K562 (cell line): ENCODE measurements around the gene IGFBP4. TPM values are rescaled to one million over a fixed set of nuclear protein-coding genes. Genes with fewer than 3 reads are reported as not detected.

Source experiments
- ATAC-seq: fragments of 200-7000 bp; cut with Tn5 transposase; 3 replicates; pipeline ENCODE4 v1.9.1; 2020; ENCODE audit warnings: moderate library complexity
- BruUV-seq: library from RNA; stranded (reverse); fragments of 400-500 nt; replicated peaks from 2 replicates; lab custom pipeline; 2021; lab: Mats Ljungman, UMichigan
- CTCF ChIA-PET: fragments of 300-600 bp; formaldehyde crosslinking; extraction: SDS; loops from one replicate; lab custom pipeline; 2021; ENCODE audit warnings: low intra/inter-chr PET ratio; lab: Yijun Ruan, JAX
- POLR2A ChIA-PET: fragments of 300-600, 350-650 bp; sonication (Branson Sonifier 250); formaldehyde crosslinking; extraction: SDS; loops from one replicate; lab custom pipeline; 2021; ENCODE audit warnings: antibody characterized with exemption, inconsistent platforms; lab: Yijun Ruan, JAX
- DNase-seq, 4 experiments: peaks; one replicate each; pipeline versions ENCODE4 v3.0.0 to v3.0.0-alpha.2; 2011 to 2018; ENCODE audit warnings: low spot score in 3 of 4, mixed read lengths in 3 of 4; ENCODE audit errors: extremely low read depth in 1 of 4
- FAIRE-seq: peaks from 2 replicates; lab custom pipeline; 2011; peaks lifted over from hg19 to GRCh38; lab: Jason Lieb, UNC
- H2AFZ ChIP-seq: 2 replicates; pipeline ENCODE4 v1.6.0; 2011; ENCODE audit warnings: low read depth, low read length, control low read depth, inconsistent platforms
- H3K27ac ChIP-seq: fragments of 200-600 bp; 3 replicates; pipeline ENCODE4 v1.8.0; 2011; ENCODE audit warnings: low read depth, mild to moderate bottlenecking, control low read depth, inconsistent platforms, low read length, moderate library complexity, mixed read lengths; ENCODE audit errors: extremely low read depth
- H3K27me3 ChIP-seq, 2 experiments: fragments of 300-600 bp in 1 of 2; 2 replicates in 1 of 2; 3 replicates in 1 of 2; pipeline versions ENCODE4 v1.6.0 to v1.8.0; 2011; ENCODE audit warnings: inconsistent platforms in 2 of 2, low read length in 2 of 2, mild to moderate bottlenecking in 1 of 2, mixed read lengths in 1 of 2, moderate library complexity in 1 of 2; ENCODE audit not compliant: control insufficient read depth in 2 of 2, insufficient read depth in 2 of 2
- H3K36me3 ChIP-seq: fragments of 300-600 bp; 3 replicates; pipeline ENCODE4 v1.8.0; 2011; ENCODE audit warnings: mild to moderate bottlenecking, low read length, inconsistent platforms; ENCODE audit not compliant: control insufficient read depth, insufficient read depth
- H3K4me1 ChIP-seq, 2 experiments: fragments of 200-600 bp in 1 of 2; replicated peaks in 1 of 2; 2 replicates in 1 of 2; 3 replicates in 1 of 2; pipeline versions ENCODE4 v1.5.1 to v1.8.0; 2011; ENCODE audit warnings: inconsistent platforms in 2 of 2, low read length in 2 of 2, mild to moderate bottlenecking in 1 of 2, mixed read lengths in 1 of 2, moderate library complexity in 1 of 2; ENCODE audit not compliant: control insufficient read depth in 2 of 2, insufficient read depth in 2 of 2
- H3K4me2 ChIP-seq: 2 replicates; pipeline ENCODE4 v1.6.1; 2011; ENCODE audit warnings: low read length, control low read depth, inconsistent platforms, mixed read lengths; ENCODE audit not compliant: insufficient read depth
- H3K4me3 ChIP-seq: fragments of 200-600 bp; sonication (generic), shearing (Covaris generic); 2 replicates; pipeline ENCODE4 v1.5.1; 2016; ENCODE audit warnings: control low read depth, inconsistent platforms
- H3K79me2 ChIP-seq: fragments of 200-600 bp; 3 replicates; pipeline ENCODE4 v1.8.0; 2011; ENCODE audit warnings: low read length, inconsistent platforms; ENCODE audit not compliant: control insufficient read depth, insufficient read depth
- H3K9ac ChIP-seq, 2 experiments: 2 replicates each; pipeline versions ENCODE4 v1.6.0 to v1.6.1; 2011; ENCODE audit warnings: low read depth in 2 of 2, low read length in 2 of 2, control low read depth in 1 of 2, inconsistent platforms in 1 of 2, mild to moderate bottlenecking in 1 of 2, mixed read lengths in 1 of 2; ENCODE audit not compliant: insufficient read depth in 1 of 2
- H3K9me1 ChIP-seq: one replicate; pipeline ENCODE4 v1.6.0; 2011; ENCODE audit warnings: inconsistent platforms, mild to moderate bottlenecking, low read length, moderate library complexity; ENCODE audit not compliant: control insufficient read depth, insufficient read depth
- H3K9me3 ChIP-seq: replicated peaks from 2 replicates; pipeline ENCODE4 v1.5.1; 2011; ENCODE audit warnings: low read depth, low read length, inconsistent platforms; ENCODE audit not compliant: control insufficient read depth, insufficient read depth
- H4K20me1 ChIP-seq: replicated peaks from 2 replicates; pipeline ENCODE4 v1.6.1; 2011; ENCODE audit warnings: low read length, inconsistent platforms, mixed read lengths; ENCODE audit not compliant: control insufficient read depth, insufficient read depth
- ARID1B ChIP-seq: fragments of 450-650 bp; IDR thresholded peaks from 2 replicates; pipeline ENCODE4 v1.6.1; 2016; ENCODE audit warnings: antibody characterized with exemption, mild to moderate bottlenecking, inconsistent platforms
- BMI1 ChIP-seq: fragments of 150-350 bp; IDR thresholded peaks from 2 replicates; pipeline ENCODE4 v1.6.1; 2014; ENCODE audit warnings: low read length
- SIN3B ChIP-seq: fragments of 450-650 bp; IDR thresholded peaks from 2 replicates; pipeline ENCODE4 v1.6.1; 2017; ENCODE audit warnings: low read depth, mild to moderate bottlenecking, moderate library complexity
- SREBF2 ChIP-seq: sonication (generic); formaldehyde crosslinking; IDR thresholded peaks from 2 replicates; pipeline ENCODE4 v1.4.0; 2020; ENCODE audit warnings: mild to moderate bottlenecking, missing genetic modification reagents
- ZNF707 ChIP-seq: fragments of 250-450 bp; sonication (Bioruptor Pico); conservative IDR thresholded peaks from 2 replicates; pipeline ENCODE4 v1.8.0; 2022; ENCODE audit warnings: inconsistent platforms, mild to moderate bottlenecking, moderate library complexity
- WGBS: fragments of 100-300 bp; shearing (Covaris generic); methylation state at CpG from one replicate; pipeline ENCODE4 v1.1.6; 2016; ENCODE audit warnings: low coverage, mixed read lengths; ENCODE audit not compliant: insufficient coverage; ENCODE audit errors: missing lambda C conversion rate; 5-methylcytosine and 5-hydroxymethylcytosine counted together
- in situ Hi-C: fragments of 300-500 bp; cut with MboI; formaldehyde crosslinking; loops from 4 replicates; pipeline ENCODE4 v1.15.0; 2018; ENCODE audit warnings: inconsistent platforms, mixed read lengths
- intact Hi-C: fragments of 100-400 bp; cut with micrococcal nuclease; formaldehyde crosslinking; loops from 2 replicates; pipeline ENCODE4 v1.14.2; 2022
- polyA plus RNA-seq, 8 experiments: library from polyadenylated mRNA; depleted of rRNA in 4 of 8; stranded (reverse) in 5 of 8; unstranded in 3 of 8; fragments of >200 nt; fragmentation: Nextera tagmentation in 2 of 8; fragmentation: Illumina TruSeq in 1 of 8; extraction: Ambion mirVana in 2 of 8; extraction: Trizol in 1 of 8; gene quantifications; 2 replicates each; pipeline versions ENCODE4 v1.2.1 to v1.2.3, GENCODE V29; 2011 to 2014; ENCODE audit warnings: inconsistent platforms in 1 of 8, missing spikeins in 1 of 8
- total RNA-seq, 7 experiments: library from RNA; depleted of rRNA in 6 of 7; stranded (reverse); fragments of >200 nt in 6 of 7; fragmentation: Illumina TruSeq in 2 of 7; extraction: Trizol in 2 of 7; gene quantifications; 2 replicates each; pipeline versions ENCODE4 v1.2.1 to v1.2.3, GENCODE V29; 2011 to 2021; ENCODE audit warnings: low replicate concordance in 1 of 7
- TF ChIP-seq, protein P1 (sequence below): fragments of 450-650 bp; IDR thresholded peaks from 2 replicates; pipeline ENCODE4 v1.6.1; 2016

Gene IGFBP4
- total and polyA plus RNA-seq, 9 of the 15 experiments (the other 6 are each of a cell fraction or from before 2014, with no cell fraction given): 8.8 to 99.8 (median 18.6) TPM

GRCh38 chr17:40472733-40473452 lies 29.6 kb downstream of the IGFBP4 start:
- in situ Hi-C loops: no loop called here
- TF ChIP-seq SREBF2 (CRISPR knock-in tag) (no peak), SIN3B (no peak), BMI1 (0 out of 2 replicates have a peak, but pooled peaks have one; percentile 53), ZNF707 (CRISPR knock-in tag) (no peak), ARID1B (no peak)
- TF ChIP-seq, protein P1, sequence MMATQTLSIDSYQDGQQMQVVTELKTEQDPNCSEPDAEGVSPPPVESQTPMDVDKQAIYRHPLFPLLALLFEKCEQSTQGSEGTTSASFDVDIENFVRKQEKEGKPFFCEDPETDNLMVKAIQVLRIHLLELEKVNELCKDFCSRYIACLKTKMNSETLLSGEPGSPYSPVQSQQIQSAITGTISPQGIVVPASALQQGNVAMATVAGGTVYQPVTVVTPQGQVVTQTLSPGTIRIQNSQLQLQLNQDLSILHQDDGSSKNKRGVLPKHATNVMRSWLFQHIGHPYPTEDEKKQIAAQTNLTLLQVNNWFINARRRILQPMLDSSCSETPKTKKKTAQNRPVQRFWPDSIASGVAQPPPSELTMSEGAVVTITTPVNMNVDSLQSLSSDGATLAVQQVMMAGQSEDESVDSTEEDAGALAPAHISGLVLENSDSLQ: peak; percentile 89; the same call in 1 of the 2 replicates
- TF ChIP-seq, all 486 proteins: peak for 2
- Histone ChIP-seq H3K4me2 (no peak overlapping the region), H4K20me1 (no peaks in the 10 kb centered on the region), H3K9me3 (no peaks in the 10 kb centered on the region), H3K9me1 (no peaks in the 10 kb centered on the region), H3K36me3 (no peaks in the 10 kb centered on the region), H3K79me2 (no peaks in the 10 kb centered on the region), H3K9ac (no peak overlapping the region), H2AFZ (no peak overlapping the region), H3K4me1 (peaks cover 11 to 30% of the 10 kb centered on the region in 2 experiments; a peak in 4 of 5 replicates), H3K27me3 (no peaks in the 10 kb centered on the region), H3K4me3 (no peak overlapping the region), H3K27ac (no peak overlapping the region)
- WGBS: 39% methylated on average over 3 of the region's 3 CpGs
- no peak for ATAC-seq
- CTCF ChIA-PET: no interaction called here
- intact Hi-C loops: loop anchor here (10.0 kb wide), 1 partner anchor 108 kb away; the partner anchor contains the start of gene GJD3
- FAIRE-seq: peak; percentile 67
- no peak for DNase-seq
- POLR2A ChIA-PET: interaction anchor here (1.0 to 1.8 kb wide), 3 partner anchors 8 to 29 kb away, joined by 3 to 7 read pairs (median 5); partner anchors contain the start of gene TNS4
- no TSS peak for BruUV-seq
